Duodenal mucosa (tissue), 2 donors: ENCODE measurements around the gene ERVK3-1.
A peak's percentile ranks its signal among the peaks of the same experiment; 100 is the strongest.
"Not testable (repeated sequence)": the region's sequence is repeated elsewhere in the genome, so short reads cannot be mapped to it uniquely, and the experiment has no call there.

Experiments used
- H3K27ac ChIP-seq: one replicate; pipeline ENCODE4 v1.7.0; 2013; ENCODE audit warnings: low read depth, low read length
- H3K27me3 ChIP-seq, 2 donors: one replicate each; pipeline ENCODE4 v1.7.0; 2013; ENCODE audit warnings: low read length in 2 of 2, control low read depth in 1 of 2; ENCODE audit not compliant: insufficient read depth in 2 of 2, control insufficient read depth in 1 of 2
- H3K36me3 ChIP-seq, 2 donors: one replicate each; pipeline ENCODE4 v1.7.0; 2013; ENCODE audit warnings: low read length in 2 of 2, control low read depth in 1 of 2; ENCODE audit not compliant: insufficient read depth in 2 of 2, control insufficient read depth in 1 of 2
- H3K4me1 ChIP-seq, 2 donors: one replicate each; pipeline ENCODE4 v1.7.0; 2013; ENCODE audit warnings: low read length in 2 of 2, control low read depth in 1 of 2; ENCODE audit not compliant: insufficient read depth in 2 of 2, control insufficient read depth in 1 of 2
- H3K4me3 ChIP-seq, 2 donors: one replicate each; pipeline ENCODE4 v1.7.0; 2013; ENCODE audit warnings: low read length in 2 of 2, low read depth in 1 of 2
- H3K9ac ChIP-seq, 2 donors: one replicate each; pipeline ENCODE4 v1.7.0; 2013; ENCODE audit warnings: low read length in 2 of 2, low read depth in 1 of 2
- H3K9me3 ChIP-seq, 2 donors: one replicate each; pipeline ENCODE4 v1.7.0; 2013; ENCODE audit warnings: low read length in 2 of 2, control low read depth in 1 of 2; ENCODE audit not compliant: control insufficient read depth in 1 of 2

Gene ERVK3-1

DNA sequence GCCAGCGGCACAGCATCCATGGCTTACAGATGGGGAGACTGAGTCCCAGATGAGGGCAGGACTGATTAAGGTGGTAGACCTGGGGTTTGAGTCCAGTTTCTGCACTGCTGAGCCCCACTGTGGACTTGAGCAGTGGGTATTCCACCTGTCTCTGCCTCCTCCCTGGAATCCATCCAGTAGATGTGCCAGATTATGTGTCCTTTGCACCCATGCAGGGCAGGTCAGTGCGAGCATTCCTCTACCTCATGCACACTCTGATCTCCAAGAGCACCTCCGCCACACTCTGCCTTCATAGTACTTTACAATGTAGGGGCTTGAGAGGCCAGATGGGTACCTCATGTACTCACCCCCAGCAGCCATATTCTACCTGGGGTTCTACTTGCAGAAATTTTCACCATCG lies 31.6 kb downstream of the ERVK3-1 start:
- H3K36me3 ChIP-seq, result peaks cover 8 to 49% of the 10 kb centered on the region in 2 donors
- H3K27me3 ChIP-seq, result no peaks in the 10 kb centered on the region
- H3K4me1 ChIP-seq, result no peaks in the 10 kb centered on the region
- peaks cover 0 to 6% of the 10 kb centered on the region in 2 donors for H3K9me3 ChIP-seq
- H3K4me3 ChIP-seq, result no peak overlapping the region
- H3K9ac ChIP-seq, result no peak overlapping the region
- no peak overlapping the region for H3K27ac ChIP-seq

DNA sequence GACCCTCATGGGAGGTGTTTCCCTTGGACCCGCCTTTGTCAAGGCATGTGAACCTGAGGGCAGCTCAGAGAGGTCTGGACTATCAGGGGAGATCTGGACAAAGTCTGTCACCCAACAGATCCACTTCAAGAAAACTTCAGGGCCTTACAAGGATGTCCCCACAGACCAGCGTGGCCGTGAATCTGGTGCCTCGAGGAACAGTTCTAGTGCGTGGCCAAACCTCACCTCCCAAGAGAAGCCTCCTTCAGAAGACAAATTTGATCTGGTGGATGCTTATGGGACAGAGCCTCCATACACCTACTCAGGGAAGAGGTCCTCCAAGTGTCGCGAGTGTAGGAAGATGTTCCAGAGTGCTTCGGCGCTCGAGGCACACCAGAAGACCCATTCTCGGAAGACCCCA lies 33.2 kb downstream of the ERVK3-1 start:
- no peak overlapping the region for H3K4me3 ChIP-seq

DNA sequence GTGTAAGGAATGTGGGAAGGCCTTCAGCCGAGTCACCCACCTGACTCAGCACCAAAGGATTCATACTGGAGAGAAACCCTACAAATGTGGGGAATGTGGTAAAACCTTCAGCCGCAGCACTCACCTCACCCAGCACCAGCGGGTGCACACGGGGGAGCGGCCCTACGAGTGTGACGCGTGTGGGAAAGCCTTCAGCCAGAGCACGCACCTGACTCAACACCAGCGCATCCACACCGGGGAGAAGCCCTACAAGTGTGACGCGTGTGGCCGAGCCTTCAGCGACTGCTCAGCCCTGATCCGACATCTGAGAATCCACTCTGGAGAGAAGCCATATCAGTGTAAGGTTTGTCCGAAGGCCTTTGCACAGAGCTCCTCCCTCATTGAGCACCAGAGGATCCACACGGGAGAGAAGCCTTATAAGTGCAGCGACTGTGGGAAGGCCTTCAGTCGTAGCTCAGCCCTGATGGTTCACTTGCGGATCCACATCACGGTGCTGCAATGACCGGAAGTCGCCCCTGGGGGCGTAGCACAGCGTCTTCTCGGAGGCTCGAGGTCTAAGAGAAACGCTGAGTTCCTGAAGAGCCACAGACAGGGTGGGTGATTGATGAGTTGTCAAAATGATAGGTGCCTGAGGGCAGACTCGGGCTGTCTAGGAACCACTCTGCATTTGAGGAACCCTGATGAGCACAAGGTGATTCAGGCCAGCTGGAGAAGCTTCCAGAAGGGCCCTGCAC lies 33.8 kb downstream of the ERVK3-1 start:
- peaks cover 8 to 50% of the 10 kb centered on the region in 2 donors for H3K36me3 ChIP-seq
- no peaks in the 10 kb centered on the region for H3K4me1 ChIP-seq
- H3K9ac ChIP-seq, result no peak overlapping the region
- H3K27me3 ChIP-seq, result no peaks in the 10 kb centered on the region
- no peak overlapping the region for H3K27ac ChIP-seq
- H3K4me3 ChIP-seq, result no peak overlapping the region
- peaks cover 0 to 6% of the 10 kb centered on the region in 2 donors for H3K9me3 ChIP-seq

More for the DNA sequence above, 33.2 kb downstream of the ERVK3-1 start:
- Histone ChIP-seq H3K4me1 (no peaks in the 10 kb centered on the region), H3K9me3 (peaks cover 0 to 6% of the 10 kb centered on the region in 2 donors), H3K9ac (no peak overlapping the region), H3K36me3 (peaks cover 8 to 50% of the 10 kb centered on the region in 2 donors), H3K27me3 (no peaks in the 10 kb centered on the region), H3K27ac (no peak overlapping the region)

DNA sequence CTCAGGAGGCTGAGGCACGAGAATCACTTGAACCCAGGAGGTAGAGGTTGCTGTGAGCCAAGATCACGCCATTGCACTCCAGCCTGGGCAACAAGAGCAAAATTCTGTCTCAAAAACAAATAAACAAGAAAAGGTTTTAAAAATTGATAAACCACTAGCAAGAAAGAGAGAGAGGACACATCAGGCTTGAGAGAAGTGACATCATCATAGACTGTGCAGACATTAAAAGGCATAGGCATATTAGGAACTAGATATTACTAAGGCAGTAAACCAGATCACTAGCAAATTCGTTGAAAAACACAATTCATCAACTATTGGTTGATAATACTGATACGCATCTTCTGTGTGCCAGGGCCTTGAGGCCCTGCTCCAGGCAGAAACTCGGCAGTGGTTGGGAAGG lies 40.4 kb downstream of the ERVK3-1 start:
- Histone ChIP-seq H3K36me3 (peaks cover 0 to 13% of the 10 kb centered on the region in 2 donors), H3K4me1 (no peaks in the 10 kb centered on the region), H3K4me3 (no peak overlapping the region), H3K9me3 (no peaks in the 10 kb centered on the region), H3K27me3 (peaks cover 0 to 3% of the 10 kb centered on the region in 2 donors), H3K9ac (no peak overlapping the region), H3K27ac (no peak overlapping the region)

DNA sequence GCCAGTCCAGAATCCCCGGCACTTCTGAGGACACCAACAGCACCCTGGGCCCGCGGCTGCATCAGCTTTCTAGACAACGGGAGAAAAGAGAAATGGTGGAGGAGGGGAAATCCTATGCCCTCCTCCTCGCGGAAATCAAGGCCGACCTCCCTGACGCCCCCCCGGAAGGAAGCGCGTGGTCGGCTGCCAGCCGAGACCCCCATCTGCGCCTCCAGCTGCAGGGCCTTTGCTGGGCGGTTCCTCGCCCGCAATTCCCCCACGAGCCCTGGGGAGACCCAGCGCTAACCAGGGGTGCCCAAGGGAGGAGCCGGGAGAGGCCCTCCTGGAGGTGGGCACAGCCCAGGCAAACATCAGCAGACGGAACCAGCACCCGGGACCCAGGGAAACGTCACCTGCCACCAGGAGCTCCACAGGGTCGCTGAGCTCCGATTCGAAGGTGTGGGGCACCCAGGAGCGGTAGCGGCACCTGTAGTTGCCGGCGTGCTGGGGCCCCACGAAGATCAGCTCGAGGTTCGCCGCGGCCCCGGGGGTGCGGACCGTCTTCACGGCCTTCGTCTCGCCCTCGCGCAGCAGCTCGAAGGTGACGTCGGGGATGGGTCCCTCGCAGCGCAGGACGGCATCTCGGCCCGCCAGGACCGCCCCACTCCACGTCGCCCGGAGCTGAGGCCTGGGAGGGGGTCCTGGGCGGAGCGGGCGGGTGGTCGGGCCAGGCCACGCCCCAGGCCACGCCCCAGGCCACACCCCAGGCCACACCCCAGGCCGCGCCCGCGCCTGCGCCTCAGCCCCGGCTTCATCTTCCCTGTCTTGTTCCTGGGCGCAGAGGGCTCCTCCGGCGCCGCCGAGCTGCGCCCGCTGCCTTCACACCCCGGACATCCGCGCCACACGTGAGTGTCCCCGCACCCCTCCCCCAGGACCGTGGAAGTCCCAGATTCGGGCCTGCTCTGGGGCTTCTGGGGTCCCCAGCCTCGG lies 42.1 kb downstream of the ERVK3-1 start:
- Histone ChIP-seq H3K9ac (peak overlapping the region; percentile 43 to 57), H3K9me3 (no peaks in the 10 kb centered on the region), H3K36me3 (no peaks in the 10 kb centered on the region), H3K4me3 (peak overlapping the region; percentile 73), H3K27me3 (peaks cover 0 to 3% of the 10 kb centered on the region in 2 donors), H3K4me1 (no peaks in the 10 kb centered on the region), H3K27ac (peak overlapping the region; percentile 50)

DNA sequence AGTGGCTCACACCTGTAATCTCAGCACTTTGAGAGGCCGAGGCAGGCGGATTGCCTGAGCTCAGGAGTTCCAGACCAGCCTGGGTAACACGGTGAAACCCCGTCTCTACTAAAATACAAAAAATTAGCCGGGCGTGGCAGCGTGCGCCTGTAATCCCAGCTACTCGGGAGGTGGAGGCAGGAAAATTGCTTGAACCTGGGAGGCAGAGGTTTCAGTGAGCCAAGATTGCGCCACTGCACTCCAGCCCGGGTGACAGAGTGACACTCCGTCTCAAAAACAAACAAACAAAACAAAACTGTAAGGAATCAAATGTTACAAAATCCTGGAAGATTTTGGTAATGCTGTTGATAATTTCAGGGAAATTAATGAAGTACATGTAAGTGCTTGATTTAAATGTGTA lies 42.9 kb downstream of the ERVK3-1 start:
- not testable (repeated sequence) for H3K36me3 ChIP-seq, H3K27me3 ChIP-seq, H3K9me3 ChIP-seq, H3K27ac ChIP-seq, H3K4me1 ChIP-seq
- Histone ChIP-seq H3K9ac (peak overlapping the region; percentile 43 to 47), H3K4me3 (peak overlapping the region; percentile 71 to 73)

DNA sequence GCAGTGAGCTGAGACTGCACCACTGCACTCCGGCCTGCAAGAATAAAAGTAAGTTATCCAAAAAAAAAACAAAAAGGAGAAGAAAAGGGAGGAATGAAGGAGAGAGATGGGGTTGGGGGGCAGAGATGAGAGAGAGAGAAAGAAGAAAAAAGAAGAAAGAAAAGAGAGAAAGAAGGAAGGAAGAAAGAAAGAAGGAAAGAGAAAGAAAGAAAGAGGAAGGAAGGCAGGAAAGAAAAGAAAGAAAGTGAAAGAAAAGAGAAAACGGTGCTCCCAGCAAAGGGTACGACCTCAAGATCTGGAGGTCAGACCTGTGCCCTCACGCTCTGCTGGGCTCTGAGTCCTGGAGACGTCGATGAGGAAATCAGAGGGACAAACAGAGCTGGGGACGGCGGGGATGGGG lies 44.4 kb downstream of the ERVK3-1 start:
- no peak overlapping the region for H3K4me3 ChIP-seq
- H3K4me1 ChIP-seq, result no peaks in the 10 kb centered on the region
- peaks cover 0 to 3% of the 10 kb centered on the region in 2 donors for H3K27me3 ChIP-seq
- H3K27ac ChIP-seq, result no peak overlapping the region
- H3K9ac ChIP-seq, result no peak overlapping the region
- H3K9me3 ChIP-seq, result no peaks in the 10 kb centered on the region
- no peaks in the 10 kb centered on the region for H3K36me3 ChIP-seq

DNA sequence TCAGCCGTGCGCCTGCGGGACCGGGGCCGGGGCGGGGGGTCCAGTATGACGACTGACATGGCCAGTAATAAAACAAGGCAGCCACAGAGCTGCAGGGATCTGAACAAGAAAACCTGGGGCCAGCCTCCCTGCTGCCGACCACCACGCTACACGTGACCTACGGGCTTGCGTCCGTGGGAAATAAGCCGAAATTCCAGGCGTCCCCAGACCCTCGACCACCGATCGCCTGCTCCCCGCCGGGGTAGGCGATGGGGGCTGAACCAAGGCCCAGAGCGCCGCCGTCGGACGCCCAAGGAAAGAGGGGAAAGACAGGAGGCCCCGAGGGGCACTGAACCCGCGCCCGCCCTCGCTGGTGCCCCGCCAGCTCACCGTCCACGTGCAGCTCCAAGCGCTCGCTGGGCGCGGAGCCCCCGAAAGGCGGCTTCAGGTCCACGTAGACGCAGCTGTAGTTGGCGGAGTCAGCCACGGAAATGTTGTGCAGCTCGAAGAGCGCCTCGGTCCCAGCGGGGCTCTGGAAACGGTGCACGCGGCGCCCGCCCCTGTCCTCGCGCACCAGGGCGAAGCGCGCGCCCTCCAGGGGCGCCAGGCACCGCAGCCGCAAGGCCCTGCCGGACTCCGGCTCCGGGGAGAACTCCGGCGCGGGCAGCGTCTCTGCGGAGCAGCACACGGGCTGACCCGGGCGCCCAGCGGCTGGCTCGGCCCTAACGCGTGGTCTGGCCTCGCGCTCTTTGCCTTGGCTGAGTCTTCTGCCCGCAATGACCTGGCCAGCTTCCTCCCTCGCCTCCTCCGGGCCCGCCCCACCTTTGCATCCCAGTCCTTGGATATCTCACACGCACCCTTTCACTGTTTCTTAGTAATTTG lies 45.1 kb downstream of the ERVK3-1 start:
- peaks cover 0 to 3% of the 10 kb centered on the region in 2 donors for H3K27me3 ChIP-seq
- H3K9me3 ChIP-seq, result no peaks in the 10 kb centered on the region
- H3K27ac ChIP-seq, result no peak overlapping the region
- H3K4me3 ChIP-seq, result peak overlapping the region in 1 of 2 donors; percentile 16
- no peaks in the 10 kb centered on the region for H3K4me1 ChIP-seq
- H3K9ac ChIP-seq, result no peak overlapping the region
- no peaks in the 10 kb centered on the region for H3K36me3 ChIP-seq

DNA sequence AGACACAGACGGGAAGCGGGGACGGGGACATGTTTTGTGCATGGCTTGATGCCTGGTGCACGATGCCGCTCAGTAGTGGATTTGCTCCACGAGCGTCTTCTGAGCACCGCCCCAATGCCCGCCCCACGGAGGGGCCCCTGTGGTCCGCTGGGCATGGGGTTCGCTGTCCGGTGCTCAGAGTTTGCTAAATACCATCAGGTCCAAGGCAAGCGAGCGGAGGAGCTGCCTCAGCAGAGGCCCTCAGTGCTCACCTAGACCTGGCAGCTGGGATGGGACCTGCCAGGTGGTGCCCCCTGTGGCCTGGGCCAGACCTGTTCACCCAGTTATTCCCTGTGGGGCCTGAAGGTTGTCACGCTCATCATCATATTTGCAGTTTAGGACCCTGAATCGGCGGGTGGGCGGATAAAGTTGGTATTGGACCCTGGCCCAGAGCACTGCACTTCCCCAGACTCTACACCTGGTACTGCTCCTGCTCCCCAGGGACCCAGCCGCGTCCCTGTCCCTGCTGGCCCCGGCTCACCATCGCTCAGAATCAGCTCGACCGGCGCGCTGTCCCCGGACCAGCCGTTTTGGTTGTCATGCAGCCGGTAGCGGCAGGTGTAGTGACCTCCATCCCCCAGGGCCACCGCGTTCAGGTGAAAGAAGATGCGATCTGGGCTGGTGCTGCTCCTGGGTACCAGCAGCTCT lies 45.8 kb downstream of the ERVK3-1 start:
- H3K27me3 ChIP-seq, result peaks cover 0 to 3% of the 10 kb centered on the region in 2 donors
- no peak overlapping the region for H3K4me3 ChIP-seq

More for the DNA sequence above, 45.8 kb downstream of the ERVK3-1 start:
- Histone ChIP-seq H3K36me3 (no peaks in the 10 kb centered on the region), H3K9me3 (no peaks in the 10 kb centered on the region), H3K9ac (no peak overlapping the region), H3K27ac (no peak overlapping the region), H3K4me1 (no peaks in the 10 kb centered on the region)
